GM18907 (cell line): Measurements from ENCODE around the gene SLC36A1.

ENCODE experiments used
- ATAC-seq: cut with Tn5 transposase; IDR thresholded peaks from one replicate; pipeline ENCODE4 v1.9.1; 2021; ENCODE audit warnings: mild to moderate bottlenecking, moderate library complexity; ENCODE audit not compliant: unreplicated experiment

Gene SLC36A1

GRCh38 chr5:151531581-151531980, 84.2 kb downstream of the SLC36A1 start:
- ATAC-seq = no peak

- ATAC-seq = no peak
Observed at GRCh38 chr5:151532416-151532815, 85.0 kb downstream of the SLC36A1 start.

GRCh38 chr5:151534350-151534749, 86.9 kb downstream of the SLC36A1 start:
- no peak for ATAC-seq

GRCh38 chr5:151537044-151537443, 89.6 kb downstream of the SLC36A1 start:
- ATAC-seq = no peak

- ATAC-seq = no peak
Observed at GRCh38 chr5:151541571-151541970, 94.2 kb downstream of the SLC36A1 start.
